Breast epithelium (tissue), 4 donors: Measurements from ENCODE around the gene LTV1. TPM values are rescaled to one million over a fixed set of nuclear protein-coding genes. Genes with fewer than 3 reads are reported as not detected.
"Not testable (repeated sequence)": the region's sequence is repeated elsewhere in the genome, so short reads cannot be mapped to it uniquely, and the experiment has no call there.

Experiments used
- DNase-seq, 2 donors: peaks; one replicate each; pipeline ENCODE4 v3.0.0-alpha.2; 2019; ENCODE audit warnings: low spot score in 2 of 2
- H3K27ac ChIP-seq, 2 donors: fragments of 200-600 bp; sonication (generic) in 1 of 2; one replicate each; pipeline ENCODE4 v1.5.1; 2016 to 2019; ENCODE audit warnings: mild to moderate bottlenecking in 1 of 2
- H3K27me3 ChIP-seq, 2 donors: fragments of 200-600 bp; sonication (generic) in 1 of 2; one replicate each; pipeline versions ENCODE4 v1.5.1 to v1.6.0; 2017 to 2019; ENCODE audit warnings: control low read depth in 1 of 2, mild to moderate bottlenecking in 1 of 2
- H3K36me3 ChIP-seq: fragments of 200-600 bp; one replicate; pipeline ENCODE4 v1.5.1; 2019
- H3K4me1 ChIP-seq, 2 donors: fragments of 200-600 bp; sonication (generic); one replicate each; pipeline ENCODE4 v1.5.1; 2016 to 2019; ENCODE audit warnings: control low read depth in 1 of 2
- H3K4me3 ChIP-seq, 3 donors: fragments of 200-600 bp; sonication (generic); 1 replicate in 2 of 3; 2 replicates in 1 of 3; pipeline ENCODE4 v1.5.1; 2016 to 2019; ENCODE audit warnings: mild to moderate bottlenecking in 3 of 3, moderate library complexity in 2 of 3
- H3K9me3 ChIP-seq, 2 donors: fragments of 200-600 bp; sonication (generic) in 1 of 2; one replicate each; pipeline ENCODE4 v1.5.1; 2016 to 2019; ENCODE audit warnings: control low read depth in 1 of 2
- POLR2A ChIP-seq: fragments of 450-650 bp; IDR thresholded peaks from one replicate; pipeline ENCODE4 v1.6.1; 2016; ENCODE audit warnings: antibody characterized with exemption, mild to moderate bottlenecking, moderate library complexity
- POLR2AphosphoS5 ChIP-seq, 3 donors: sonication (generic); formaldehyde crosslinking; IDR thresholded peaks; one replicate each; pipeline ENCODE4 v1.6.1; 2017; ENCODE audit warnings: antibody characterized with exemption in 3 of 3
- intact Hi-C: fragments of 100-400 bp; cut with DNase I; formaldehyde crosslinking; loops from one replicate; pipeline ENCODE4 v1.15.1; 2023; ENCODE audit warnings: low total_unique reads
- total RNA-seq, 3 donors: library from RNA; depleted of rRNA; stranded (reverse); fragments of >200 nt; gene quantifications; one replicate each; pipeline ENCODE4 v1.1.0, GENCODE V29; 2016
- TF ChIP-seq, protein P1 (sequence below), 3 donors: fragments of 450-650 bp; IDR thresholded peaks; one replicate each; pipeline ENCODE4 v1.5.1; 2016 to 2017; ENCODE audit warnings: antibody characterized with exemption in 3 of 3, mild to moderate bottlenecking in 3 of 3, moderate library complexity in 3 of 3

The LTV1 gene
- total RNA-seq, result 10 to 100 TPM; 16.2 to 22.0 (median 16.7) TPM

- peak; percentile 94 for DNase-seq
- peak within 1 kb of the TSS; percentile 66 to 80 (median 75) for H3K4me3 ChIP-seq
- H3K4me1 ChIP-seq, result peaks cover 0 to 8% of the 10 kb centered on the region in 2 donors
- no peaks in the 10 kb centered on the region for H3K27me3 ChIP-seq
- peak within 1 kb of the TSS; percentile 95 to 98 for H3K27ac ChIP-seq
- H3K36me3 ChIP-seq, result no peaks in the 10 kb centered on the region
- H3K9me3 ChIP-seq, result no peaks in the 10 kb centered on the region
- TF ChIP-seq POLR2AphosphoS5 (IDR thresholded peaks at IDR 0.05), result peak; percentile 70 to 80 (median 75)
- TF ChIP-seq, protein P1, sequence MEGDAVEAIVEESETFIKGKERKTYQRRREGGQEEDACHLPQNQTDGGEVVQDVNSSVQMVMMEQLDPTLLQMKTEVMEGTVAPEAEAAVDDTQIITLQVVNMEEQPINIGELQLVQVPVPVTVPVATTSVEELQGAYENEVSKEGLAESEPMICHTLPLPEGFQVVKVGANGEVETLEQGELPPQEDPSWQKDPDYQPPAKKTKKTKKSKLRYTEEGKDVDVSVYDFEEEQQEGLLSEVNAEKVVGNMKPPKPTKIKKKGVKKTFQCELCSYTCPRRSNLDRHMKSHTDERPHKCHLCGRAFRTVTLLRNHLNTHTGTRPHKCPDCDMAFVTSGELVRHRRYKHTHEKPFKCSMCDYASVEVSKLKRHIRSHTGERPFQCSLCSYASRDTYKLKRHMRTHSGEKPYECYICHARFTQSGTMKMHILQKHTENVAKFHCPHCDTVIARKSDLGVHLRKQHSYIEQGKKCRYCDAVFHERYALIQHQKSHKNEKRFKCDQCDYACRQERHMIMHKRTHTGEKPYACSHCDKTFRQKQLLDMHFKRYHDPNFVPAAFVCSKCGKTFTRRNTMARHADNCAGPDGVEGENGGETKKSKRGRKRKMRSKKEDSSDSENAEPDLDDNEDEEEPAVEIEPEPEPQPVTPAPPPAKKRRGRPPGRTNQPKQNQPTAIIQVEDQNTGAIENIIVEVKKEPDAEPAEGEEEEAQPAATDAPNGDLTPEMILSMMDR (IDR thresholded peaks at IDR 0.05), result peak in 1 of 3 donors; percentile 18
- peak; percentile 50 for TF ChIP-seq POLR2A
- intact Hi-C loops, result loop anchor here (5.0 kb wide), 1 partner anchor 896 kb away; the partner anchor contains the start of gene HIVEP2
Observed at GRCh38 chr6:143842902-143843676, at the start of gene LTV1. TSS of gene LTV1 (plus strand) at chr6:143843338. CDS start at chr6:143843478, 140 bp downstream.

- H3K36me3 ChIP-seq, H3K4me3 ChIP-seq, DNase-seq, H3K27me3 ChIP-seq, intact Hi-C loops, H3K27ac ChIP-seq, H3K4me1 ChIP-seq: not testable (repeated sequence)
- H3K9me3 ChIP-seq, result peaks cover 0 to 26% of the 10 kb centered on the region in 2 donors
Observed at GRCh38 chr6:143796551-143796950, 46.6 kb upstream of the LTV1 start.

- H3K4me3 ChIP-seq, H3K36me3 ChIP-seq, H3K27ac ChIP-seq, intact Hi-C loops, DNase-seq, H3K4me1 ChIP-seq, H3K27me3 ChIP-seq: not testable (repeated sequence)
- H3K9me3 ChIP-seq, result peaks cover 0 to 16% of the 10 kb centered on the region in 2 donors
Observed at GRCh38 chr6:143798487-143798886, 44.7 kb upstream of the LTV1 start.

DNA sequence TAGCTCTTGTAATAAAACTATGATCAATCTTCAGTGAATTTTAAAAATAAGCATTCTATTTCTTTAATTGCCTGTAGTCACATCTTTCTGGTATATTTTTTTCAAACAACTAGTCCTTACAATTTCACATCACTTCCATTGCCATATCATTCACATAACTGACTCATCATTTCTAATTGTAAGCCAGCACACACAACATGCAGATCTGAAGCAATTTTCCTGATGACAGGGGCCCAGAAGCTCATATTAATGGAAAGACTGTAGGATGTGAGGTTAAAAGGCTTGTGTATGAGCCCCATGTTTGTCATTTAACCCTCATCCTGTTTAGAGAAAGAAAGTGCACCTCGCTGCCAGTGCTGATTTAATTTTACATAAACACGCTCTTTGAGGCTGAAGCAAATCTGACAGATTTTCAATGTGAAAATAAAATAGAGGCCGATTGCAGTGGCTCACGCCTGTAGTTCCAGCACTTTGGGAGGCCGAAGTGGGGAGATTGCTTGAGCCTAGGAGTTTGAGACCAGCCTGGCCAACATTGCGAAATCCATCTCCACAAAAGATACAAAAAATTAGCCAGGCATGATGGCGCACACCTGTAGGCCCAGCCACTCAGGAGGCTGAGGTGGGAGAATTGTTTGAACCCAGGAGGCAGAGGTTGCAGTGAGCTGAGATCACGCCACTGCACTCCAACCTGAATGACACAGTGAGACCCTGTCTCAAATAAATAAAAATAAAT is 40.1 kb upstream of the LTV1 start:
- Histone ChIP-seq H3K9me3 (peaks cover 0 to 16% of the 10 kb centered on the region in 2 donors), H3K27ac (no peak overlapping the region), H3K27me3 (no peaks in the 10 kb centered on the region), H3K4me3 (no peak overlapping the region), H3K4me1 (no peaks in the 10 kb centered on the region), H3K36me3 (no peaks in the 10 kb centered on the region)
- intact Hi-C loops, result no loop called here
- DNase-seq, result no peak
- no peak for TF ChIP-seq POLR2A
- TF ChIP-seq, protein P1 (IDR thresholded peaks at IDR 0.05), result no peak
- TF ChIP-seq POLR2AphosphoS5 (IDR thresholded peaks at IDR 0.05), result no peak

GRCh38 chr6:143803769-143804568 is 39.2 kb upstream of the LTV1 start:
- TF ChIP-seq POLR2A (no peak), POLR2AphosphoS5 (IDR thresholded peaks at IDR 0.05) (no peak)
- TF ChIP-seq, protein P1 (IDR thresholded peaks at IDR 0.05), result no peak
- intact Hi-C loops, result no loop called here

More at GRCh38 chr6:143803769-143804568, 39.2 kb upstream of the LTV1 start:
- DNase-seq, result no peak
- Histone ChIP-seq H3K27ac (no peak overlapping the region), H3K27me3 (no peaks in the 10 kb centered on the region), H3K4me1 (no peaks in the 10 kb centered on the region), H3K4me3 (no peak overlapping the region), H3K9me3 (peaks cover 0 to 8% of the 10 kb centered on the region in 2 donors), H3K36me3 (no peaks in the 10 kb centered on the region)
